Measurements from ENCODE around the gene CAMKK2. TPM values are rescaled to one million over a fixed set of nuclear protein-coding genes. Genes with fewer than 3 reads are reported as not detected.

CAMKK2 gene
- total and polyA plus RNA-seq, 2 experiments from 2014 or later: 20.1 to 29.8 TPM

DNA sequence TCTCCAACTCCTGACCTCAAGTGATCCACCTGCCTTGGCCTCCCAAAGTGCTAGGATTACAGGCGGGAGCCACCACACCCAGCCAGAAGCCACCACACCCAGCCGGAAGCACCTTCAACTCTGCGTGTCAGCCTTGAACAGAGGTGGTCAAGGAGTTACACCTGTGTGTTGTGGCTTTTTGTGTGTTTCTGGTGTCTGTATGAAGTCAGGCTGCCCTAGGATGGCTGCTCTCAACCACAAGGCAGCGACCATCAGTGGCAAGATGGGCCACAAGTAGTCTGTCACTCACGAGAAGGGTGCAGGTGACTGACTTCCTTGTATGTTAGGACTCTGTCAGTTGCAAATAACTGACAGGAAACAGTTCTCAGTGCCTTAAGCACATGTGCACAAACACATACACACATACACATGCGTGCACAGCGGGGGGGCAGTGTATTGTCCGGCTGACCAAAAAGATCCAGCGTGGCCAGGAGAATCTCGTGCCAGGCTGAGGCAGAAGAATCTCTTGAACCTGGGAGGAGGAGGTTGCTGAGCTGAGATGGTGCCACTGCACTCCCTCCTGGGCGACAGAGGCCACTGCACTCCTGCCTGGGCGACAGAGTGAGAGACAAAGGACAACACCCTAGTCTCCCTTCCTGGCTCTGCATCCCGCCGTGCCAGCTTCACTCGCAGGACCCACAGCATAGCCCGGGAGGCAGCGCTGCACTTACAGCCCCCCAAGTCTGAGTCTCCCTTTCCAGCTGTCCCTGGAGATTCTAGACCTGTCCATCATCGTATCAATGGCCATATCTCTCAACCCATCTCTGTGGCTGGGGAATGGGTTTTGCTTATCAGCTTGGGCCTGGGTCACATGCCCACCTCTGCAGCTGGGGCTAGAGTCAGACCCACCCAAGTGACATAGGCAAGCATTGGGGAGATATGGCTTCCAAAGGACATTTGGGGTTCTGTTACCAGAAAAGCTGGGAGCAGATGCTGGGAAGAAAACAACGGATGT, 72.9 kb downstream of the CAMKK2 start:
- DNase-seq: no peak
- H3K27ac ChIP-seq: no peak overlapping the region
- H3K9ac ChIP-seq: no peak overlapping the region
- H4K20me1 ChIP-seq (ENCODE audit: insufficient read depth): no peaks in the 10 kb centered on the region
- H3F3A ChIP-seq (ENCODE audit: insufficient read depth): no peaks in the 10 kb centered on the region
- TF ChIP-seq EZH2 (IDR thresholded peaks at IDR 0.05; ENCODE audit: insufficient read depth, poor library complexity, severe bottlenecking) (no peak), EZH2phosphoT487 (IDR thresholded peaks at IDR 0.05; ENCODE audit: insufficient read depth, low read depth) (no peak)
- H3K36me3 ChIP-seq (ENCODE audit: low read depth): no peaks in the 10 kb centered on the region
- no peak overlapping the region for H3K4me3 ChIP-seq
- no peaks in the 10 kb centered on the region for H3K4me1 ChIP-seq (ENCODE audit: insufficient read depth)
- H2AFZ ChIP-seq: no peak overlapping the region
- no peaks in the 10 kb centered on the region for H3K9me3 ChIP-seq (ENCODE audit: low read depth)
- H3K79me2 ChIP-seq (ENCODE audit: insufficient read depth): no peaks in the 10 kb centered on the region
- no peaks in the 10 kb centered on the region for H3K9me2 ChIP-seq (ENCODE audit: insufficient read depth)
- in situ Hi-C loops (cut with MboI): no loop called here
- no peak overlapping the region for H3K4me2 ChIP-seq (ENCODE audit: unreplicated experiment)
- no peaks in the 10 kb centered on the region for H3K27me3 ChIP-seq (replicated peaks; ENCODE audit: insufficient read depth)
- WGBS, 2 experiments (ENCODE audit: low coverage in 1 of 2, low lambda C conversion rate in 2 of 2, missing lambda C conversion rate in 2 of 2): 90 to 92% methylated on average over 19 of the region's 19 CpGs

- DNase-seq: no peak
- Histone ChIP-seq H3K27ac (no peak overlapping the region), H2AFZ (no peak overlapping the region), H3K4me1 (ENCODE audit: insufficient read depth) (no peaks in the 10 kb centered on the region), H3K9me3 (ENCODE audit: low read depth) (no peaks in the 10 kb centered on the region), H3K4me3 (no peak overlapping the region), H3K4me2 (ENCODE audit: unreplicated experiment) (no peak overlapping the region), H3K27me3 (replicated peaks; ENCODE audit: insufficient read depth) (no peaks in the 10 kb centered on the region), H3K9ac (no peak overlapping the region), H3K79me2 (ENCODE audit: insufficient read depth) (no peaks in the 10 kb centered on the region), H3K36me3 (ENCODE audit: low read depth) (no peaks in the 10 kb centered on the region), H3F3A (ENCODE audit: insufficient read depth) (no peaks in the 10 kb centered on the region), H3K9me2 (ENCODE audit: insufficient read depth) (no peaks in the 10 kb centered on the region), H4K20me1 (ENCODE audit: insufficient read depth) (no peaks in the 10 kb centered on the region)
- 96% methylated on average over 10 of the region's 10 CpGs for WGBS, 2 experiments (ENCODE audit: low coverage in 1 of 2, low lambda C conversion rate in 2 of 2, missing lambda C conversion rate in 2 of 2)
- TF ChIP-seq EZH2phosphoT487 (IDR thresholded peaks at IDR 0.05; ENCODE audit: insufficient read depth, low read depth) (no peak), EZH2 (IDR thresholded peaks at IDR 0.05; ENCODE audit: insufficient read depth, poor library complexity, severe bottlenecking) (no peak)
- in situ Hi-C loops (cut with MboI): no loop called here
Observed at GRCh38 chr12:121222847-121223246, 73.7 kb downstream of the CAMKK2 start.

GRCh38 chr12:121219353-121219986, 77.0 kb downstream of the CAMKK2 start:
- Histone ChIP-seq H3K27ac (no peak overlapping the region), H3K9me2 (ENCODE audit: insufficient read depth) (no peaks in the 10 kb centered on the region), H3K27me3 (replicated peaks; ENCODE audit: insufficient read depth) (no peaks in the 10 kb centered on the region), H3K4me2 (ENCODE audit: unreplicated experiment) (no peak overlapping the region), H4K20me1 (ENCODE audit: insufficient read depth) (no peaks in the 10 kb centered on the region), H3F3A (ENCODE audit: insufficient read depth) (peaks cover 5% of the 10 kb centered on the region; the same call in 1 of the 2 replicates), H3K36me3 (ENCODE audit: low read depth) (no peaks in the 10 kb centered on the region), H3K4me3 (no peak overlapping the region), H3K4me1 (ENCODE audit: insufficient read depth) (peaks cover 4% of the 10 kb centered on the region), H3K9me3 (ENCODE audit: low read depth) (no peaks in the 10 kb centered on the region), H3K9ac (no peak overlapping the region), H3K79me2 (ENCODE audit: insufficient read depth) (no peaks in the 10 kb centered on the region), H2AFZ (no peak overlapping the region)
- DNase-seq: no peak
- no peak for TF ChIP-seq EZH2 (IDR thresholded peaks at IDR 0.05; ENCODE audit: insufficient read depth, poor library complexity, severe bottlenecking)
- no peak for TF ChIP-seq EZH2phosphoT487 (IDR thresholded peaks at IDR 0.05; ENCODE audit: insufficient read depth, low read depth)
- 89 to 99% methylated on average over 3 of the region's 3 CpGs for WGBS, 2 experiments (ENCODE audit: low coverage in 1 of 2, low lambda C conversion rate in 2 of 2, missing lambda C conversion rate in 2 of 2)
- in situ Hi-C loops (cut with MboI): no loop called here

- Histone ChIP-seq H3K4me3 (no peak overlapping the region), H3K4me1 (ENCODE audit: insufficient read depth) (peaks cover 8% of the 10 kb centered on the region), H3K9me3 (ENCODE audit: low read depth) (no peaks in the 10 kb centered on the region), H3K79me2 (ENCODE audit: insufficient read depth) (no peaks in the 10 kb centered on the region), H3K27ac (no peak overlapping the region), H3K36me3 (ENCODE audit: low read depth) (no peaks in the 10 kb centered on the region), H3K4me2 (ENCODE audit: unreplicated experiment) (no peak overlapping the region), H2AFZ (no peak overlapping the region), H3K9ac (no peak overlapping the region), H3K9me2 (ENCODE audit: insufficient read depth) (no peaks in the 10 kb centered on the region), H4K20me1 (ENCODE audit: insufficient read depth) (no peaks in the 10 kb centered on the region), H3F3A (ENCODE audit: insufficient read depth) (peaks cover 11% of the 10 kb centered on the region), H3K27me3 (replicated peaks; ENCODE audit: insufficient read depth) (no peaks in the 10 kb centered on the region)
- no peak for DNase-seq
- 82 to 83% methylated on average over 18 of the region's 18 CpGs for WGBS, 2 experiments (ENCODE audit: low coverage in 1 of 2, low lambda C conversion rate in 2 of 2, missing lambda C conversion rate in 2 of 2)
- in situ Hi-C loops (cut with MboI): no loop called here
- no peak for TF ChIP-seq EZH2phosphoT487 (IDR thresholded peaks at IDR 0.05; ENCODE audit: insufficient read depth, low read depth)
- no peak for TF ChIP-seq EZH2 (IDR thresholded peaks at IDR 0.05; ENCODE audit: insufficient read depth, poor library complexity, severe bottlenecking)
Observed at GRCh38 chr12:121218588-121219352, 77.7 kb downstream of the CAMKK2 start.
